WTC11 (cell line): Measurements from ENCODE around the gene RDH8. TPM values are rescaled to one million over a fixed set of nuclear protein-coding genes. Genes with fewer than 3 reads are reported as not detected.

Experiments used
- ATAC-seq: fragments of 200-7000 bp; cut with Tn5 transposase; 2 replicates; pipeline ENCODE4 v1.10.0; 2021; ENCODE audit warnings: mild to moderate bottlenecking, moderate library complexity
- Bru-seq: library from RNA; stranded (reverse); fragments of 400-500 nt; gene quantifications from one replicate; lab custom pipeline; 2021; lab: Mats Ljungman, UMichigan
- CTCF ChIA-PET: fragments of 300-600 bp; sonication (Branson Sonifier 250); formaldehyde crosslinking; loops from one replicate; lab custom pipeline; 2021; ENCODE audit warnings: antibody characterized with exemption; lab: Charles Lee
- POLR2A ChIA-PET: fragments of 350-600 bp; sonication (Branson Sonifier 250); formaldehyde crosslinking; loops from one replicate; lab custom pipeline; 2021; ENCODE audit warnings: antibody characterized with exemption; lab: Charles Lee
- DNase-seq: peaks from one replicate; pipeline ENCODE4 v3.0.0; 2021; ENCODE audit warnings: low spot score
- H3K27ac Mint-ChIP-seq: 2 replicates; pipeline ENCODE4 v1.8.0; 2021; ENCODE audit warnings: mixed read lengths
- H3K27me3 Mint-ChIP-seq: 2 replicates; pipeline ENCODE4 v1.8.0; 2021; ENCODE audit warnings: low read depth, mild to moderate bottlenecking, moderate library complexity, mixed read lengths
- H3K36me3 Mint-ChIP-seq: 2 replicates; pipeline ENCODE4 v1.8.0; 2021; ENCODE audit warnings: mixed read lengths
- H3K4me1 Mint-ChIP-seq: 2 replicates; pipeline ENCODE4 v1.8.0; 2022; ENCODE audit warnings: mixed read lengths
- H3K4me3 Mint-ChIP-seq: 2 replicates; pipeline ENCODE4 v1.8.0; 2021; ENCODE audit warnings: mild to moderate bottlenecking, moderate library complexity, mixed read lengths
- H3K9me3 Mint-ChIP-seq: 2 replicates; pipeline ENCODE4 v1.8.0; 2021; ENCODE audit warnings: mixed read lengths
- ATF1 ChIP-seq: sonication (generic); formaldehyde crosslinking; IDR thresholded peaks from 2 replicates; pipeline ENCODE4 v1.8.1; 2023; ENCODE audit warnings: mild to moderate bottlenecking, moderate library complexity, missing genetic modification reagents
- ATF3 ChIP-seq: sonication (generic); formaldehyde crosslinking; conservative IDR thresholded peaks from 2 replicates; pipeline ENCODE4 v1.8.1; 2022; ENCODE audit warnings: mild to moderate bottlenecking, missing genetic modification reagents
- EMX1 ChIP-seq: fragments of 250-450 bp; sonication (Bioruptor Pico); IDR thresholded peaks from 2 replicates; pipeline ENCODE4 v1.8.0; 2021; ENCODE audit warnings: mild to moderate bottlenecking
- ETV6 ChIP-seq: sonication (generic); formaldehyde crosslinking; IDR thresholded peaks from 2 replicates; pipeline ENCODE4 v1.8.1; 2022; ENCODE audit warnings: mild to moderate bottlenecking, missing genetic modification reagents
- FOXJ3 ChIP-seq: sonication (generic); formaldehyde crosslinking; IDR thresholded peaks from 2 replicates; pipeline ENCODE4 v1.9.0; 2021; ENCODE audit warnings: missing genetic modification reagents, mild to moderate bottlenecking, borderline replicate concordance
- GRHL2 ChIP-seq: fragments of 250-450 bp; sonication (Bioruptor Pico); IDR thresholded peaks from 2 replicates; pipeline ENCODE4 v1.8.0; 2022; ENCODE audit warnings: mild to moderate bottlenecking, moderate library complexity; ENCODE audit not compliant: insufficient replicate concordance, severe bottlenecking
- HMGA2 ChIP-seq: fragments of 250-450 bp; sonication (Bioruptor Pico); IDR thresholded peaks from 2 replicates; pipeline ENCODE4 v1.4.0; 2021; ENCODE audit warnings: mild to moderate bottlenecking, moderate library complexity
- JUN ChIP-seq: sonication (generic); formaldehyde crosslinking; IDR thresholded peaks from 2 replicates; pipeline ENCODE4 v1.8.0; 2023; ENCODE audit warnings: mild to moderate bottlenecking, missing genetic modification reagents
- KAT7 ChIP-seq: sonication (generic); formaldehyde crosslinking; IDR thresholded peaks from 2 replicates; pipeline ENCODE4 v1.8.1; 2023; ENCODE audit warnings: missing genetic modification reagents, mild to moderate bottlenecking, borderline replicate concordance
- NFE2L1 ChIP-seq: sonication (generic); formaldehyde crosslinking; IDR thresholded peaks from 2 replicates; pipeline ENCODE4 v1.8.1; 2023; ENCODE audit warnings: missing genetic modification reagents
- NFYB ChIP-seq: sonication (generic); formaldehyde crosslinking; conservative IDR thresholded peaks from 2 replicates; pipeline ENCODE4 v1.8.0; 2022; ENCODE audit warnings: low read depth, missing genetic modification reagents
- NR1H2 ChIP-seq: sonication (generic); formaldehyde crosslinking; IDR thresholded peaks from 2 replicates; pipeline ENCODE4 v1.9.0; 2021; ENCODE audit warnings: mild to moderate bottlenecking, moderate library complexity, missing genetic modification reagents
- NR2C2 ChIP-seq: sonication (generic); formaldehyde crosslinking; IDR thresholded peaks from 2 replicates; pipeline ENCODE4 v1.8.0; 2022; ENCODE audit warnings: mild to moderate bottlenecking, missing genetic modification reagents
- TCF7 ChIP-seq: sonication (generic); formaldehyde crosslinking; IDR thresholded peaks from 2 replicates; pipeline ENCODE4 v1.8.0; 2022; ENCODE audit warnings: mild to moderate bottlenecking, low read depth, missing genetic modification reagents, moderate library complexity
- TEAD1 ChIP-seq: sonication (generic); formaldehyde crosslinking; IDR thresholded peaks from 2 replicates; pipeline ENCODE4 v1.8.0; 2022; ENCODE audit warnings: mild to moderate bottlenecking, missing genetic modification reagents
- TP53 ChIP-seq: sonication (generic); formaldehyde crosslinking; IDR thresholded peaks from 2 replicates; pipeline ENCODE4 v1.8.1; 2023; ENCODE audit warnings: mild to moderate bottlenecking, missing genetic modification reagents
- ZBTB21 ChIP-seq: sonication (generic); formaldehyde crosslinking; IDR thresholded peaks from 2 replicates; pipeline ENCODE4 v1.8.1; 2023; ENCODE audit warnings: mild to moderate bottlenecking, missing genetic modification reagents, borderline replicate concordance
- ZNF121 ChIP-seq: sonication (generic); formaldehyde crosslinking; IDR thresholded peaks from 2 replicates; pipeline ENCODE4 v1.8.0; 2023; ENCODE audit warnings: missing genetic modification reagents
- ZNF263 ChIP-seq: sonication (generic); formaldehyde crosslinking; IDR thresholded peaks from 2 replicates; pipeline ENCODE4 v1.8.1; 2022; ENCODE audit warnings: low read depth, mild to moderate bottlenecking, moderate library complexity, missing genetic modification reagents
- long read RNA-seq, 3 experiments: library from RNA in 1 of 3; library from capped mRNA in 1 of 3; library from polyadenylated mRNA in 1 of 3; unstranded in 2 of 3; stranded (forward) in 1 of 3; transcript quantifications; one replicate each; pipeline ENCODE4 v2.0.0, GENCODE V29; 2021
- total RNA-seq: library from RNA; stranded (reverse); gene quantifications from 3 replicates; pipeline ENCODE4 v1.2.3, GENCODE V29; 2021
- TF ChIP-seq, protein P1 (sequence below): fragments of 250-450 bp; sonication (Bioruptor Pico); IDR thresholded peaks from 2 replicates; pipeline ENCODE4 v1.9.0; 2021; ENCODE audit warnings: mild to moderate bottlenecking
- TF ChIP-seq, protein P2 (sequence below): sonication (generic); formaldehyde crosslinking; IDR thresholded peaks from 2 replicates; pipeline ENCODE4 v1.8.1; 2023; ENCODE audit warnings: mild to moderate bottlenecking, moderate library complexity, missing genetic modification reagents
- TF ChIP-seq, protein P3 (sequence below): sonication (generic); formaldehyde crosslinking; IDR thresholded peaks from 2 replicates; pipeline ENCODE4 v1.8.0; 2023; ENCODE audit warnings: missing genetic modification reagents
- TF ChIP-seq, protein P4 (sequence below): sonication (generic); formaldehyde crosslinking; IDR thresholded peaks from 2 replicates; pipeline ENCODE4 v1.8.0; 2022; ENCODE audit warnings: mild to moderate bottlenecking, missing genetic modification reagents

RDH8 gene, protein sequence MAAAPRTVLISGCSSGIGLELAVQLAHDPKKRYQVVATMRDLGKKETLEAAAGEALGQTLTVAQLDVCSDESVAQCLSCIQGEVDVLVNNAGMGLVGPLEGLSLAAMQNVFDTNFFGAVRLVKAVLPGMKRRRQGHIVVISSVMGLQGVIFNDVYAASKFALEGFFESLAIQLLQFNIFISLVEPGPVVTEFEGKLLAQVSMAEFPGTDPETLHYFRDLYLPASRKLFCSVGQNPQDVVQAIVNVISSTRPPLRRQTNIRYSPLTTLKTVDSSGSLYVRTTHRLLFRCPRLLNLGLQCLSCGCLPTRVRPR
- 0.27 TPM in 1 of 3 replicates, not detected in the others for total RNA-seq
- percentile 6 among the genes with signal in this experiment for Bru-seq, nascent RNA
- long read RNA-seq, experiment 1, result 0 reads
- long read RNA-seq, experiment 2, partial matches to known transcripts, result 0 of 1 reads
- long read RNA-seq, experiment 2, other reads (novel, unspliced or antisense), result 0 of 1 reads
- long read RNA-seq, experiment 3, result 0 reads

GRCh38 chr19:10013316-10013715 lies at the start of gene RDH8:
Gene RDH8 (plus strand): TSS chr19:10013483. CDS start chr19:10013498, 15 bp downstream.
- Mint-ChIP-seq H3K4me3 (no peak within 1 kb of the TSS), H3K9me3 (no peaks in the 10 kb centered on the region), H3K27ac (no peak within 1 kb of the TSS), H3K36me3 (no peaks in the 10 kb centered on the region), H3K27me3 (peaks cover 54% of the 10 kb centered on the region), H3K4me1 (peaks cover 10% of the 10 kb centered on the region)
- DNase-seq (no peak), ATAC-seq (no peak)
- CTCF ChIA-PET, result interaction anchor here (1.3 to 7.8 kb wide), 2 partner anchors 12 to 14 kb away, joined by 7 to 66 read pairs; no protein-coding TSS in a partner anchor
- TF ChIP-seq ATF1 (CRISPR knock-in tag) (no peak), HMGA2 (no peak), TCF7 (CRISPR knock-in tag) (no peak), ZBTB21 (CRISPR knock-in tag) (no peak), ATF3 (CRISPR knock-in tag) (no peak), ZNF121 (CRISPR knock-in tag) (no peak), FOXJ3 (CRISPR knock-in tag) (no peak), KAT7 (CRISPR knock-in tag) (no peak), EMX1 (no peak), NFYB (CRISPR knock-in tag) (no peak)
- TF ChIP-seq, protein P1, sequence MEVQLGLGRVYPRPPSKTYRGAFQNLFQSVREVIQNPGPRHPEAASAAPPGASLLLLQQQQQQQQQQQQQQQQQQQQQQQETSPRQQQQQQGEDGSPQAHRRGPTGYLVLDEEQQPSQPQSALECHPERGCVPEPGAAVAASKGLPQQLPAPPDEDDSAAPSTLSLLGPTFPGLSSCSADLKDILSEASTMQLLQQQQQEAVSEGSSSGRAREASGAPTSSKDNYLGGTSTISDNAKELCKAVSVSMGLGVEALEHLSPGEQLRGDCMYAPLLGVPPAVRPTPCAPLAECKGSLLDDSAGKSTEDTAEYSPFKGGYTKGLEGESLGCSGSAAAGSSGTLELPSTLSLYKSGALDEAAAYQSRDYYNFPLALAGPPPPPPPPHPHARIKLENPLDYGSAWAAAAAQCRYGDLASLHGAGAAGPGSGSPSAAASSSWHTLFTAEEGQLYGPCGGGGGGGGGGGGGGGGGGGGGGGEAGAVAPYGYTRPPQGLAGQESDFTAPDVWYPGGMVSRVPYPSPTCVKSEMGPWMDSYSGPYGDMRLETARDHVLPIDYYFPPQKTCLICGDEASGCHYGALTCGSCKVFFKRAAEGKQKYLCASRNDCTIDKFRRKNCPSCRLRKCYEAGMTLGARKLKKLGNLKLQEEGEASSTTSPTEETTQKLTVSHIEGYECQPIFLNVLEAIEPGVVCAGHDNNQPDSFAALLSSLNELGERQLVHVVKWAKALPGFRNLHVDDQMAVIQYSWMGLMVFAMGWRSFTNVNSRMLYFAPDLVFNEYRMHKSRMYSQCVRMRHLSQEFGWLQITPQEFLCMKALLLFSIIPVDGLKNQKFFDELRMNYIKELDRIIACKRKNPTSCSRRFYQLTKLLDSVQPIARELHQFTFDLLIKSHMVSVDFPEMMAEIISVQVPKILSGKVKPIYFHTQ (CRISPR knock-in tag), result no peak
- POLR2A ChIA-PET, result no interaction called here

- peaks cover 12% of the 10 kb centered on the region for H3K4me1 Mint-ChIP-seq
- no peaks in the 10 kb centered on the region for H3K36me3 Mint-ChIP-seq
- H3K27ac Mint-ChIP-seq, result no peak overlapping the region
- no peak for TF ChIP-seq GRHL2 (CRISPR knock-in tag)
- TF ChIP-seq, all 79 proteins: peak for 0
- ATAC-seq (peak; percentile 8; the same call in 1 of the 2 replicates), DNase-seq (no peak)
- POLR2A ChIA-PET, result interaction anchor here (0.6 to 1.0 kb wide), 3 partner anchors 20 to 542 kb away, joined by 3 to 4 read pairs (median 3); no protein-coding TSS in a partner anchor
- H3K4me3 Mint-ChIP-seq, result peak overlapping the region; percentile 66
- no peaks in the 10 kb centered on the region for H3K9me3 Mint-ChIP-seq
- CTCF ChIA-PET, result interaction anchor here (0.7 to 3.7 kb wide), 11 partner anchors 11 to 147 kb away, joined by 3 to 27 read pairs (median 4); partner anchors contain the start of genes COL5A3 and OLFM2
- H3K27me3 Mint-ChIP-seq, result peaks cover 46% of the 10 kb centered on the region
Measured at GRCh38 chr19:9966024-9966423, 47.3 kb upstream of the RDH8 start.

- Mint-ChIP-seq H3K27me3 (peaks cover 47% of the 10 kb centered on the region), H3K36me3 (no peaks in the 10 kb centered on the region), H3K4me1 (peaks cover 12% of the 10 kb centered on the region), H3K4me3 (peak overlapping the region; percentile 66), H3K9me3 (no peaks in the 10 kb centered on the region), H3K27ac (peak overlapping the region; percentile 30; the same call in 1 of the 2 replicates)
- CTCF ChIA-PET, result interaction anchor here (0.6 to 3.7 kb wide), 12 partner anchors 11 to 147 kb away, joined by 3 to 27 read pairs (median 4); partner anchors contain the start of gene COL5A3
- POLR2A ChIA-PET, result interaction anchor here (0.6 to 1.0 kb wide), 3 partner anchors 20 to 541 kb away, joined by 3 to 4 read pairs (median 3); no protein-coding TSS in a partner anchor
- peak; percentile 82 for DNase-seq
- peak; percentile 95 for ATAC-seq
- TF ChIP-seq TEAD1 (CRISPR knock-in tag) (no peak), ETV6 (peak; percentile 58; the same call in 1 of the 2 replicates), TP53 (CRISPR knock-in tag) (no peak), ZNF263 (no peak), NFE2L1 (CRISPR knock-in tag) (no peak), NR1H2 (CRISPR knock-in tag) (no peak), NR2C2 (CRISPR knock-in tag) (peak; percentile 64; the same call in 1 of the 2 replicates), JUN (CRISPR knock-in tag) (no peak)
- TF ChIP-seq, protein P2, sequence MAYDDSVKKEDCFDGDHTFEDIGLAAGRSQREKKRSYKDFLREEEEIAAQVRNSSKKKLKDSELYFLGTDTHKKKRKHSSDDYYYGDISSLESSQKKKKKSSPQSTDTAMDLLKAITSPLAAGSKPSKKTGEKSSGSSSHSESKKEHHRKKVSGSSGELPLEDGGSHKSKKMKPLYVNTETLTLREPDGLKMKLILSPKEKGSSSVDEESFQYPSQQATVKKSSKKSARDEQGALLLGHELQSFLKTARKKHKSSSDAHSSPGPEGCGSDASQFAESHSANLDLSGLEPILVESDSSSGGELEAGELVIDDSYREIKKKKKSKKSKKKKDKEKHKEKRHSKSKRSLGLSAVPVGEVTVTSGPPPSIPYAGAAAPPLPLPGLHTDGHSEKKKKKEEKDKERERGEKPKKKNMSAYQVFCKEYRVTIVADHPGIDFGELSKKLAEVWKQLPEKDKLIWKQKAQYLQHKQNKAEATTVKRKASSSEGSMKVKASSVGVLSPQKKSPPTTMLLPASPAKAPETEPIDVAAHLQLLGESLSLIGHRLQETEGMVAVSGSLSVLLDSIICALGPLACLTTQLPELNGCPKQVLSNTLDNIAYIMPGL (CRISPR knock-in tag), result peak; percentile 66; the same call in 1 of the 2 replicates
- TF ChIP-seq, protein P3, sequence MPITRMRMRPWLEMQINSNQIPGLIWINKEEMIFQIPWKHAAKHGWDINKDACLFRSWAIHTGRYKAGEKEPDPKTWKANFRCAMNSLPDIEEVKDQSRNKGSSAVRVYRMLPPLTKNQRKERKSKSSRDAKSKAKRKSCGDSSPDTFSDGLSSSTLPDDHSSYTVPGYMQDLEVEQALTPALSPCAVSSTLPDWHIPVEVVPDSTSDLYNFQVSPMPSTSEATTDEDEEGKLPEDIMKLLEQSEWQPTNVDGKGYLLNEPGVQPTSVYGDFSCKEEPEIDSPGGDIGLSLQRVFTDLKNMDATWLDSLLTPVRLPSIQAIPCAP (CRISPR knock-in tag), result no peak
- TF ChIP-seq, protein P4, sequence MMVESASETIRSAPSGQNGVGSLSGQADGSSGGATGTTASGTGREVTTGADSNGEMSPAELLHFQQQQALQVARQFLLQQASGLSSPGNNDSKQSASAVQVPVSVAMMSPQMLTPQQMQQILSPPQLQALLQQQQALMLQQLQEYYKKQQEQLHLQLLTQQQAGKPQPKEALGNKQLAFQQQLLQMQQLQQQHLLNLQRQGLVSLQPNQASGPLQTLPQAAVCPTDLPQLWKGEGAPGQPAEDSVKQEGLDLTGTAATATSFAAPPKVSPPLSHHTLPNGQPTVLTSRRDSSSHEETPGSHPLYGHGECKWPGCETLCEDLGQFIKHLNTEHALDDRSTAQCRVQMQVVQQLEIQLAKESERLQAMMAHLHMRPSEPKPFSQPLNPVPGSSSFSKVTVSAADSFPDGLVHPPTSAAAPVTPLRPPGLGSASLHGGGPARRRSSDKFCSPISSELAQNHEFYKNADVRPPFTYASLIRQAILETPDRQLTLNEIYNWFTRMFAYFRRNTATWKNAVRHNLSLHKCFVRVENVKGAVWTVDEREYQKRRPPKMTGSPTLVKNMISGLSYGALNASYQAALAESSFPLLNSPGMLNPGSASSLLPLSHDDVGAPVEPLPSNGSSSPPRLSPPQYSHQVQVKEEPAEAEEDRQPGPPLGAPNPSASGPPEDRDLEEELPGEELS (CRISPR knock-in tag), result peak; percentile 72; the same call in 1 of the 2 replicates
Measured at GRCh38 chr19:9966448-9966847, 46.8 kb upstream of the RDH8 start.
